Liver (tissue), 9 donors: ENCODE results near the gene SNX18. TPM values are rescaled to one million over a fixed set of nuclear protein-coding genes. Genes with fewer than 3 reads are reported as not detected.

ENCODE experiments used
- DNase-seq: peaks from one replicate; pipeline ENCODE4 v3.0.0-alpha.2; 2017; ENCODE audit warnings: low spot score
- H3K27ac ChIP-seq, 2 donors: one replicate each; pipeline ENCODE4 v1.7.0; 2013; ENCODE audit warnings: inconsistent platforms in 2 of 2, low read length in 2 of 2, control low read depth in 1 of 2, low read depth in 1 of 2, mild to moderate bottlenecking in 1 of 2
- H3K27me3 ChIP-seq, 4 donors: one replicate each; pipeline versions ENCODE4 v1.6.1 to v1.7.0; 2013; ENCODE audit warnings: low read length in 3 of 4, inconsistent platforms in 1 of 4, mild to moderate bottlenecking in 1 of 4, moderate library complexity in 1 of 4; ENCODE audit not compliant: control insufficient read depth in 4 of 4, insufficient read depth in 4 of 4
- H3K36me3 ChIP-seq, 4 donors: one replicate each; pipeline versions ENCODE4 v1.6.1 to v1.7.0; 2013; ENCODE audit warnings: low read length in 3 of 4, mild to moderate bottlenecking in 3 of 4, low read depth in 1 of 4, moderate library complexity in 1 of 4; ENCODE audit not compliant: control insufficient read depth in 4 of 4, insufficient read depth in 3 of 4
- H3K4me1 ChIP-seq, 4 donors: one replicate each; pipeline versions ENCODE4 v1.6.1 to v1.7.0; 2013; ENCODE audit warnings: low read length in 3 of 4, mild to moderate bottlenecking in 3 of 4, moderate library complexity in 1 of 4; ENCODE audit not compliant: control insufficient read depth in 4 of 4, insufficient read depth in 4 of 4
- H3K4me3 ChIP-seq, 3 donors: one replicate each; pipeline versions ENCODE4 v1.6.1 to v1.7.0; 2013; ENCODE audit warnings: low read length in 3 of 3, control low read depth in 1 of 3, low read depth in 1 of 3, mild to moderate bottlenecking in 1 of 3
- H3K9ac ChIP-seq, 2 donors: one replicate each; pipeline ENCODE4 v1.7.0; 2013; ENCODE audit warnings: low read length in 2 of 2, mild to moderate bottlenecking in 2 of 2, moderate library complexity in 2 of 2, control low read depth in 1 of 2, low read depth in 1 of 2
- H3K9me3 ChIP-seq, 4 donors: one replicate each; pipeline versions ENCODE4 v1.6.1 to v1.7.0; 2013; ENCODE audit warnings: low read length in 3 of 4; ENCODE audit not compliant: control insufficient read depth in 4 of 4
- CTCF ChIP-seq: fragments of 150-350 bp; IDR thresholded peaks from 2 replicates; pipeline ENCODE4 v1.5.1; 2017; ENCODE audit warnings: improper control_type of control experiment, low read depth, low read length; ENCODE audit not compliant: missing input control
- EGR1 ChIP-seq, 2 donors: IDR thresholded peaks; 2 replicates each; pipeline ENCODE4 v1.6.1; 2016 to 2018; ENCODE audit warnings: antibody characterized with exemption in 2 of 2, low read depth in 2 of 2
- FOXA1 ChIP-seq: IDR thresholded peaks from 2 replicates; pipeline ENCODE4 v1.6.1; 2016; ENCODE audit warnings: antibody characterized with exemption
- FOXA2 ChIP-seq: IDR thresholded peaks from 2 replicates; pipeline ENCODE4 v1.6.1; 2016; ENCODE audit warnings: antibody characterized with exemption
- GABPA ChIP-seq, 2 donors: IDR thresholded peaks in 1 of 2; conservative IDR thresholded peaks in 1 of 2; 2 replicates each; pipeline ENCODE4 v1.6.1; 2016; ENCODE audit warnings: antibody characterized with exemption in 2 of 2, mild to moderate bottlenecking in 1 of 2, moderate library complexity in 1 of 2
- HNF4G ChIP-seq: IDR thresholded peaks from 2 replicates; pipeline ENCODE4 v1.6.1; 2016; ENCODE audit warnings: antibody characterized with exemption
- NR2F2 ChIP-seq: IDR thresholded peaks from 2 replicates; pipeline ENCODE4 v1.6.1; 2016; ENCODE audit warnings: antibody characterized with exemption
- RAD21 ChIP-seq, 2 donors: IDR thresholded peaks; 2 replicates each; pipeline ENCODE4 v1.6.1; 2016; ENCODE audit warnings: antibody characterized with exemption in 2 of 2, mild to moderate bottlenecking in 2 of 2
- REST ChIP-seq: IDR thresholded peaks from 2 replicates; pipeline ENCODE4 v1.6.1; 2016; ENCODE audit warnings: antibody characterized with exemption, mild to moderate bottlenecking
- RXRA ChIP-seq, 2 donors: IDR thresholded peaks; 2 replicates each; pipeline ENCODE4 v1.6.1; 2017 to 2018; ENCODE audit warnings: antibody characterized with exemption in 2 of 2, mild to moderate bottlenecking in 1 of 2
- TAF1 ChIP-seq: conservative IDR thresholded peaks from 2 replicates; pipeline ENCODE4 v1.6.1; 2016; ENCODE audit warnings: antibody characterized with exemption, mild to moderate bottlenecking
- ZBTB33 ChIP-seq: IDR thresholded peaks from 2 replicates; pipeline ENCODE4 v1.6.1; 2016; ENCODE audit warnings: antibody characterized with exemption
- WGBS: extraction: QIAGEN DNeasy Blood & Tissue Kit; methylation state at CpG from one replicate; pipeline ENCODE4 v1.1.7; 2013; 5-methylcytosine and 5-hydroxymethylcytosine counted together
- polyA plus RNA-seq, 2 donors: library from polyadenylated mRNA; stranded (reverse) in 1 of 2; unstranded in 1 of 2; fragments of 200-250 nt in 1 of 2; fragments of >200 nt in 1 of 2; fragmentation: Nextera tagmentation in 1 of 2; extraction: Ambion mirVana in 1 of 2; gene quantifications; one replicate each; pipeline versions ENCODE4 v1.2.1 to v1.2.3, GENCODE V29; 2013 to 2015
- total RNA-seq, 2 donors: library from RNA; depleted of rRNA; stranded (reverse); fragments of >200 nt; gene quantifications; one replicate each; pipeline ENCODE4 v1.2.3, GENCODE V29; 2014
- donor health status: healthy.
- donor health status: healthy.
- donor health status: healthy.
- donor health status: healthy.
- donor health status: healthy.

The SNX18 gene
- total and polyA plus RNA-seq, 4 donors, result 4.9 to 32.5 (median 12.6) TPM

GRCh38 chr5:54525692-54526091 lies 8.1 kb downstream of the SNX18 start:
- Histone ChIP-seq H3K36me3 (no peaks in the 10 kb centered on the region), H3K27me3 (no peaks in the 10 kb centered on the region), H3K27ac (no peak overlapping the region), H3K4me3 (no peak overlapping the region), H3K9ac (no peak overlapping the region), H3K4me1 (peaks cover 5 to 64% (median 35%) of the 10 kb centered on the region in 4 donors), H3K9me3 (no peaks in the 10 kb centered on the region)
- no peak for DNase-seq
- WGBS, result 89% methylated on average over 6 of the region's 6 CpGs
- TF ChIP-seq TAF1 (no peak), REST (no peak), EGR1 (IDR thresholded peaks at IDR 0.05; ENCODE audit: low read depth in 2 of 2) (no peak), GABPA (IDR thresholded peaks at IDR 0.05 in 1 of 2, conservative IDR thresholded peaks at IDR 0.05 in 1 of 2) (no peak), HNF4G (no peak), FOXA2 (no peak), FOXA1 (no peak), ZBTB33 (no peak), RAD21 (IDR thresholded peaks at IDR 0.05) (no peak), NR2F2 (no peak), CTCF (no peak), RXRA (IDR thresholded peaks at IDR 0.05) (no peak)

- TF ChIP-seq TAF1, result no peak
- H3K27me3 ChIP-seq, result no peaks in the 10 kb centered on the region
- no peak overlapping the region for H3K27ac ChIP-seq
- no peaks in the 10 kb centered on the region for H3K36me3 ChIP-seq
- H3K4me3 ChIP-seq, result no peak overlapping the region
- 78% methylated on average over 6 of the region's 6 CpGs for WGBS
- no peak for DNase-seq
- peaks cover 8 to 56% (median 29%) of the 10 kb centered on the region in 4 donors for H3K4me1 ChIP-seq
- no peaks in the 10 kb centered on the region for H3K9me3 ChIP-seq
- H3K9ac ChIP-seq, result no peak overlapping the region
These were observed 9.2 kb downstream of the SNX18 start for GRCh38 chr5:54526604-54527288.
